Neural cell (in vitro differentiated cells): ENCODE measurements around the gene PHACTR1.

Experiments used
- CTCF ChIP-seq: fragments of 450-650 bp; IDR thresholded peaks from 2 replicates; pipeline ENCODE4 v1.5.1; 2014; ENCODE audit warnings: antibody characterized with exemption, mild to moderate bottlenecking, moderate library complexity; ENCODE audit not compliant: poor library complexity, severe bottlenecking
- EZH2 ChIP-seq: fragments of 200-600, 300-800 bp; shearing (Covaris generic), sonication (generic); IDR thresholded peaks from 2 replicates; pipeline ENCODE4 v1.6.1; 2014; ENCODE audit warnings: antibody characterized with exemption, low read length, borderline replicate concordance, mild to moderate bottlenecking; ENCODE audit not compliant: insufficient read depth, poor library complexity, severe bottlenecking
- POLR2AphosphoS5 ChIP-seq: IDR thresholded peaks from 2 replicates; pipeline ENCODE4 v1.6.1; 2012
- RAD21 ChIP-seq: fragments of 450-650 bp; conservative IDR thresholded peaks from 2 replicates; pipeline ENCODE4 v1.6.1; 2014; ENCODE audit warnings: antibody characterized with exemption, mild to moderate bottlenecking, moderate library complexity
- SMC3 ChIP-seq: fragments of 450-650 bp; conservative IDR thresholded peaks from 2 replicates; pipeline ENCODE4 v1.6.1; 2014; ENCODE audit warnings: antibody characterized with exemption, mild to moderate bottlenecking, moderate library complexity; ENCODE audit not compliant: poor library complexity
- TAF1 ChIP-seq: IDR thresholded peaks from 2 replicates; pipeline ENCODE4 v1.6.1; 2012; ENCODE audit warnings: low read depth

- no peak for TF ChIP-seq CTCF
- no peak for TF ChIP-seq POLR2AphosphoS5
- no peak for TF ChIP-seq EZH2
- no peak for TF ChIP-seq SMC3
- TF ChIP-seq TAF1: no peak
- TF ChIP-seq RAD21: no peak
Observed at GRCh38 chr6:13242178-13242577, 525.6 kb downstream of the PHACTR1 start.
